MM.1S (cell line): ENCODE results near the gene ARHGAP31.
"Not testable (repeated sequence)": the region's sequence is repeated elsewhere in the genome, so short reads cannot be mapped to it uniquely, and the experiment has no call there.

Source experiments
- DNase-seq: peaks from one replicate; pipeline ENCODE4 v3.0.0-alpha.2; 2015
- H2AFZ ChIP-seq: fragments of 300-600 bp; sonication (generic); 2 replicates; pipeline ENCODE4 v1.6.0; 2016; ENCODE audit warnings: antibody characterized with exemption, low read length
- H3F3A ChIP-seq: fragments of 300-600 bp; sonication (generic); 2 replicates; pipeline ENCODE4 v1.6.1; 2016; ENCODE audit warnings: mild to moderate bottlenecking, antibody characterized with exemption, low read length, moderate library complexity, mixed read lengths; ENCODE audit not compliant: insufficient read depth
- H3K27ac ChIP-seq: fragments of 300-600 bp; sonication (generic); 2 replicates; pipeline ENCODE4 v1.5.1; 2016; ENCODE audit warnings: mild to moderate bottlenecking, low read length
- H3K27me3 ChIP-seq: fragments of 300-600 bp; sonication (generic); replicated peaks from 2 replicates; pipeline ENCODE4 v1.6.0; 2016; ENCODE audit warnings: low read length; ENCODE audit not compliant: insufficient read depth
- H3K36me3 ChIP-seq: fragments of 300-600 bp; sonication (generic); replicated peaks from 2 replicates; pipeline ENCODE4 v1.6.1; 2016; ENCODE audit warnings: mild to moderate bottlenecking, low read length, mixed read lengths; ENCODE audit not compliant: insufficient read depth
- H3K4me1 ChIP-seq: fragments of 300-600 bp; sonication (generic); 2 replicates; pipeline ENCODE4 v1.6.1; 2016; ENCODE audit warnings: low read length, mixed read lengths
- H3K4me2 ChIP-seq: fragments of 300-600 bp; sonication (generic); 2 replicates; pipeline ENCODE4 v1.6.0; 2016; ENCODE audit warnings: low read depth, low read length
- H3K4me3 ChIP-seq: fragments of 300-600 bp; sonication (generic); 2 replicates; pipeline ENCODE4 v1.5.1; 2016; ENCODE audit warnings: low read length, mixed read lengths
- H3K79me2 ChIP-seq: fragments of 300-600 bp; sonication (generic); 2 replicates; pipeline ENCODE4 v1.6.1; 2016; ENCODE audit warnings: mixed run types, low read length, mixed read lengths
- H3K9ac ChIP-seq: fragments of 300-600 bp; sonication (generic); 2 replicates; pipeline ENCODE4 v1.6.1; 2016; ENCODE audit warnings: low read length, mixed read lengths
- H3K9me2 ChIP-seq: fragments of 300-600 bp; sonication (generic); replicated peaks from 2 replicates; pipeline ENCODE4 v1.6.1; 2016; ENCODE audit warnings: mild to moderate bottlenecking, low read length, mixed read lengths; ENCODE audit not compliant: insufficient read depth
- H3K9me3 ChIP-seq: fragments of 300-600 bp; sonication (generic); replicated peaks from 2 replicates; pipeline ENCODE4 v1.6.1; 2016; ENCODE audit warnings: mild to moderate bottlenecking, low read length, mixed read lengths; ENCODE audit not compliant: insufficient read depth
- H4K20me1 ChIP-seq: fragments of 300-600 bp; sonication (generic); 2 replicates; pipeline ENCODE4 v1.6.1; 2016; ENCODE audit warnings: mild to moderate bottlenecking, low read length, moderate library complexity, mixed read lengths; ENCODE audit not compliant: insufficient read depth
- EZH2 ChIP-seq: fragments of 300-600 bp; sonication (generic); optimal IDR thresholded peaks from 2 replicates; pipeline ENCODE3; 2017; ENCODE audit warnings: low read depth, mild to moderate bottlenecking, antibody characterized with exemption, low read length, mixed read lengths
- EZH2phosphoT487 ChIP-seq: fragments of 300-600 bp; sonication (generic); IDR thresholded peaks from 2 replicates; pipeline ENCODE4 v1.6.1; 2018; ENCODE audit warnings: antibody characterized with exemption, low read length
- TF ChIP-seq, protein P1 (sequence below): fragments of 300-600 bp; sonication (generic); IDR thresholded peaks from 2 replicates; pipeline ENCODE4 v1.5.1; 2016; ENCODE audit warnings: antibody characterized with exemption, low read length, mixed read lengths

The ARHGAP31 gene

DNA sequence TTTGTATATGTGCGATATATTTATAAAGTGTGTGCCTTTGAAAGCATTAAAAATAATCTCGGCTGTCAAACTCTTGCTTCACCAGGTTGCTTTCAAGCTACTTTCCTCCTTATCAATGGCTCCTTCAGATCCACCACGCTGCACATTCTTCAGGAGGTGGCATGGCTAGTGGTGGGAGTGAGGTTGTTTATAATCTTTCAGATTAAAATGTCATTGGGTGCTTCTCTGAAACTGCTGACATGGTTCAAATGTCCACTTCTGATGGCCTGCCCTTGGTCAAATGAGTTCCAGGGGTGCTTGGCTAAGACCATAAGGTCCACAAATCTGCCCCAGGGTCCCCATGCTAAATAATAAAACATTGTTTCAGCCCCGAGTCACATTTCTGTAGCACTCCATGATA, 36.7 kb downstream of the ARHGAP31 start:
- TF ChIP-seq EZH2phosphoT487, result no peak
- H3K4me1 ChIP-seq, result no peaks in the 10 kb centered on the region
- H3K79me2 ChIP-seq, result no peaks in the 10 kb centered on the region

DNA sequence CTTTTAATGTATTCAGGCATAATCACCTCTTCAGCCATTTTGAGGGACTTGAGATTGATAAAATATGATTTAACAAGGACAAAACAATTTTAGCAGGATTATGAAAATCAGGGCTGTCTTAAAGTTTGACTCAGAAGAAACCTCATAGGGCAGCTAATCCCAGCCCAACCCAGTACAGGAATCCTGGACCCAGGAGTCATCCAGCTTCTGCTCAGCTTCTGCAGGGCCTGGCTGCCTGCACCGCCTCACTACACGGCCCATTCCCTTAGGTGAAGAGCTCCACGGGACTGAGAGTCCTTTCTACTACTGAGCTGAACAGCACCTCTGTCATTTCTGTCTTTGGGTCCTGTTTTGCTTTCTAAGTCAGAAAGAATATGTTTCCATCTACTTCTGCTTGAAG, 37.5 kb downstream of the ARHGAP31 start:
- DNase-seq, result no peak
- Histone ChIP-seq H3K4me3 (no peak overlapping the region), H3K27ac (no peak overlapping the region), H3K4me1 (no peaks in the 10 kb centered on the region), H3K79me2 (no peaks in the 10 kb centered on the region), H3K4me2 (no peak overlapping the region), H4K20me1 (no peaks in the 10 kb centered on the region), H3K9me3 (no peaks in the 10 kb centered on the region), H3K27me3 (no peaks in the 10 kb centered on the region), H3K9me2 (no peaks in the 10 kb centered on the region), H3K9ac (no peak overlapping the region), H3F3A (no peaks in the 10 kb centered on the region), H2AFZ (no peak overlapping the region), H3K36me3 (no peaks in the 10 kb centered on the region)
- TF ChIP-seq EZH2phosphoT487 (no peak), EZH2 (no peak)
- TF ChIP-seq, protein P1, sequence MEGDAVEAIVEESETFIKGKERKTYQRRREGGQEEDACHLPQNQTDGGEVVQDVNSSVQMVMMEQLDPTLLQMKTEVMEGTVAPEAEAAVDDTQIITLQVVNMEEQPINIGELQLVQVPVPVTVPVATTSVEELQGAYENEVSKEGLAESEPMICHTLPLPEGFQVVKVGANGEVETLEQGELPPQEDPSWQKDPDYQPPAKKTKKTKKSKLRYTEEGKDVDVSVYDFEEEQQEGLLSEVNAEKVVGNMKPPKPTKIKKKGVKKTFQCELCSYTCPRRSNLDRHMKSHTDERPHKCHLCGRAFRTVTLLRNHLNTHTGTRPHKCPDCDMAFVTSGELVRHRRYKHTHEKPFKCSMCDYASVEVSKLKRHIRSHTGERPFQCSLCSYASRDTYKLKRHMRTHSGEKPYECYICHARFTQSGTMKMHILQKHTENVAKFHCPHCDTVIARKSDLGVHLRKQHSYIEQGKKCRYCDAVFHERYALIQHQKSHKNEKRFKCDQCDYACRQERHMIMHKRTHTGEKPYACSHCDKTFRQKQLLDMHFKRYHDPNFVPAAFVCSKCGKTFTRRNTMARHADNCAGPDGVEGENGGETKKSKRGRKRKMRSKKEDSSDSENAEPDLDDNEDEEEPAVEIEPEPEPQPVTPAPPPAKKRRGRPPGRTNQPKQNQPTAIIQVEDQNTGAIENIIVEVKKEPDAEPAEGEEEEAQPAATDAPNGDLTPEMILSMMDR, result no peak

More for the DNA sequence above, 36.7 kb downstream of the ARHGAP31 start:
- Histone ChIP-seq H3K4me3 (no peak overlapping the region), H3K9me3 (no peaks in the 10 kb centered on the region), H3K9ac (no peak overlapping the region), H2AFZ (no peak overlapping the region), H3K27ac (no peak overlapping the region), H3K36me3 (no peaks in the 10 kb centered on the region), H3F3A (no peaks in the 10 kb centered on the region), H4K20me1 (no peaks in the 10 kb centered on the region), H3K27me3 (no peaks in the 10 kb centered on the region), H3K4me2 (no peak overlapping the region), H3K9me2 (no peaks in the 10 kb centered on the region)
- no peak for DNase-seq

DNA sequence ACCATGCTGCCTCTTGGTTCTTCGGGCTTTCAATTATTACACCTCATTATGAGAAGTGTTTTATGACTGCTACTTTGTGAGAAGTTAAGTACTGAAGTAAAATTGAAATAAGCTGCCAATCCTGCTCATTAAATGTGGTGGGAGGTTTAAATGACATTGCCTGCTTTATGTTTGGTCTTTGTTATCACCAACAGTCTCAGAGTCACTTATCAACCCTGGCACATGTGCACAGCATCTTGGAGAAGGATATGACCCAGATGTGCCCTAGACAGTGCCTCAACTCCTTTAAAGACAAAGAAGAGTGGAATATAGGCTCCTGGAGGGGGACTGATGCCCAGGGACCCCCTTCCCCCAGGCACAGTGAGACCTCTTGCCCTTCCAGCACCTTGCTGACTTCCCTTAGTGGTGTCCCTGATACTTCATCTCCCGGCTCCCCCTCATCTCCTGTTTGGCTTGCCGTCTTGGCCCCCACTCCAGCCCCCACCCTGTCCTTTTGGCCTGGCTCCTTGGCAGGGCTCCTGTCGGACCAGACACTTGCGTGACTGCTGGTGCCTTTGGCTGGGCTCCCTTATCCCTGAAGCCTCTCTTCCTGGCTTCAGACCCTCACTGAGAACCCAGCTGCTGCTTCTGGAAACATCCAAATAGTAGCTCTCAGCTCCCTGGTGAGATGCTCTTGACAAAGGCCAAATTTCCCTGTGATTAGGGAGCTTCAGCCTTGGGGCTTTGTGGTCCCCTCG, 39.8 kb downstream of the ARHGAP31 start:
- no peaks in the 10 kb centered on the region for H3K9me2 ChIP-seq
- no peaks in the 10 kb centered on the region for H3K79me2 ChIP-seq
- no peaks in the 10 kb centered on the region for H3K9me3 ChIP-seq
- no peaks in the 10 kb centered on the region for H4K20me1 ChIP-seq
- no peak overlapping the region for H3K27ac ChIP-seq
- no peaks in the 10 kb centered on the region for H3K4me1 ChIP-seq
- no peak overlapping the region for H3K4me2 ChIP-seq
- no peaks in the 10 kb centered on the region for H3F3A ChIP-seq
- H3K4me3 ChIP-seq, result no peak overlapping the region
- DNase-seq, result no peak
- no peak overlapping the region for H2AFZ ChIP-seq
- H3K27me3 ChIP-seq, result no peaks in the 10 kb centered on the region
- TF ChIP-seq EZH2, result no peak
- TF ChIP-seq EZH2phosphoT487, result no peak
- TF ChIP-seq, protein P1, result no peak
- no peaks in the 10 kb centered on the region for H3K36me3 ChIP-seq
- H3K9ac ChIP-seq, result no peak overlapping the region

DNA sequence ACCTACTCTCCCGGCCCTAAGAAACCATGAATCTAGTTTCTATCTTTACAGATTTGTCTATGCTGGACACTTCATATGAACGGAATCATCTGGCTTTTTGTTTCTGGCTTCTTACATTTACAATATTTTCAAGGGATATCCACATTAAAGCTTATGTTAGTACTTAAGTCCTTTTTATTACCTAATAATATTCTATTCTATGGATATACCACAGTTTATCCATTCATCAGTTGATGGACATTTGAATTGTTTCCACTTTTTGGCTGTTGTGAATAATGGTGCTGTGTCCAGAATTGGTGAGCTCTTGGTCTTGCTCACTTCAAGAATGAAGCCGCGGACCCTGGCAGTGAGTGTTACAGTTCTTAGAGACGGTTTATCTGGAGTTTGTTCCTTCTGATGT, 42.6 kb downstream of the ARHGAP31 start:
- no peak overlapping the region for H3K4me3 ChIP-seq
- H2AFZ ChIP-seq, result no peak overlapping the region
- H3K4me1 ChIP-seq, result no peaks in the 10 kb centered on the region
- no peak overlapping the region for H3K4me2 ChIP-seq
- no peaks in the 10 kb centered on the region for H3K79me2 ChIP-seq
- no peaks in the 10 kb centered on the region for H3F3A ChIP-seq
- no peaks in the 10 kb centered on the region for H4K20me1 ChIP-seq
- no peak for DNase-seq
- no peak overlapping the region for H3K9ac ChIP-seq
- no peak overlapping the region for H3K27ac ChIP-seq
- TF ChIP-seq, protein P1, result no peak
- TF ChIP-seq EZH2, result no peak
- no peak for TF ChIP-seq EZH2phosphoT487
- no peaks in the 10 kb centered on the region for H3K36me3 ChIP-seq
- no peaks in the 10 kb centered on the region for H3K9me3 ChIP-seq
- no peaks in the 10 kb centered on the region for H3K27me3 ChIP-seq
- H3K9me2 ChIP-seq, result no peaks in the 10 kb centered on the region

DNA sequence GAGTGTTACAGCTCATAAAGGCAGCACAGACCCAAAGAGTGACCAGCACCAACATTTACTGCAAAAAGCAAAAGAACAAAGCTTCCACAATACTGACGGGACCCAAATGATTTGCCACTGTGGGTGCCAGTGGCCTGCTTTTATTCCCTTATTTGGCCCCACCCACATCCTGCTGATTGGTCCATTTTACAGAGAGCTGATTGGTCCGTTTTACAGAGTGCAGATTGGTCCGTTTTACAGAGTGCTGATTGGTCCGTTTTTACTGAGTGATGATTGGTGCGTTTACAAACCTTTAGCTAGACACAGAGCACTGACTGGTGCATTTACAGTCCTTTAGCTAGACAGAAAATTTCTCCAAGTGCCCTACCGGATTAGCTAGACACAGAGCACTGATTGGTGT, 43.2 kb downstream of the ARHGAP31 start:
- not testable (repeated sequence) for DNase-seq, H2AFZ ChIP-seq, H3K4me3 ChIP-seq, H3K27ac ChIP-seq, H3K4me2 ChIP-seq, H3K4me1 ChIP-seq, H3K36me3 ChIP-seq, H3K9me2 ChIP-seq, H3K9me3 ChIP-seq, H3F3A ChIP-seq, H4K20me1 ChIP-seq, H3K27me3 ChIP-seq, H3K79me2 ChIP-seq, H3K9ac ChIP-seq
